Muscle of arm (tissue), 14 donors: ENCODE results near the gene AP3B1. TPM values are rescaled to one million over a fixed set of nuclear protein-coding genes. Genes with fewer than 3 reads are reported as not detected.
A peak's percentile ranks its signal among the peaks of the same experiment; 100 is the strongest.

Experiments
- DNase-seq: peaks from one replicate; pipeline ENCODE4 v3.0.0-alpha.2; 2013
- long read RNA-seq, 11 donors: transcript quantifications; one replicate each; lab custom pipeline, GENCODE V29; 2026
- polyA plus RNA-seq, 12 donors: library from polyadenylated mRNA; unstranded; fragments of 120-200 nt; gene quantifications; one replicate each; pipeline ENCODE4 v1.2.1, GENCODE V29; 2013; ENCODE audit not compliant: insufficient read length in 12 of 12

Gene AP3B1, protein sequence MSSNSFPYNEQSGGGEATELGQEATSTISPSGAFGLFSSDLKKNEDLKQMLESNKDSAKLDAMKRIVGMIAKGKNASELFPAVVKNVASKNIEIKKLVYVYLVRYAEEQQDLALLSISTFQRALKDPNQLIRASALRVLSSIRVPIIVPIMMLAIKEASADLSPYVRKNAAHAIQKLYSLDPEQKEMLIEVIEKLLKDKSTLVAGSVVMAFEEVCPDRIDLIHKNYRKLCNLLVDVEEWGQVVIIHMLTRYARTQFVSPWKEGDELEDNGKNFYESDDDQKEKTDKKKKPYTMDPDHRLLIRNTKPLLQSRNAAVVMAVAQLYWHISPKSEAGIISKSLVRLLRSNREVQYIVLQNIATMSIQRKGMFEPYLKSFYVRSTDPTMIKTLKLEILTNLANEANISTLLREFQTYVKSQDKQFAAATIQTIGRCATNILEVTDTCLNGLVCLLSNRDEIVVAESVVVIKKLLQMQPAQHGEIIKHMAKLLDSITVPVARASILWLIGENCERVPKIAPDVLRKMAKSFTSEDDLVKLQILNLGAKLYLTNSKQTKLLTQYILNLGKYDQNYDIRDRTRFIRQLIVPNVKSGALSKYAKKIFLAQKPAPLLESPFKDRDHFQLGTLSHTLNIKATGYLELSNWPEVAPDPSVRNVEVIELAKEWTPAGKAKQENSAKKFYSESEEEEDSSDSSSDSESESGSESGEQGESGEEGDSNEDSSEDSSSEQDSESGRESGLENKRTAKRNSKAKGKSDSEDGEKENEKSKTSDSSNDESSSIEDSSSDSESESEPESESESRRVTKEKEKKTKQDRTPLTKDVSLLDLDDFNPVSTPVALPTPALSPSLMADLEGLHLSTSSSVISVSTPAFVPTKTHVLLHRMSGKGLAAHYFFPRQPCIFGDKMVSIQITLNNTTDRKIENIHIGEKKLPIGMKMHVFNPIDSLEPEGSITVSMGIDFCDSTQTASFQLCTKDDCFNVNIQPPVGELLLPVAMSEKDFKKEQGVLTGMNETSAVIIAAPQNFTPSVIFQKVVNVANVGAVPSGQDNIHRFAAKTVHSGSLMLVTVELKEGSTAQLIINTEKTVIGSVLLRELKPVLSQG
- 10 to 100 TPM in 11 of 12 donors, not detected in 1; 29.1 to 51.7 (median 42.7) TPM for polyA plus RNA-seq
- long read RNA-seq, donor 1, full-length matches to known transcripts: 3 of 8 reads
- long read RNA-seq, donor 1, partial matches to known transcripts: 5 of 8 reads
- long read RNA-seq, donor 1, other reads (novel, unspliced or antisense): 0 of 8 reads
- long read RNA-seq, donor 2, full-length matches to known transcripts: 2 of 13 reads
- long read RNA-seq, donor 2, partial matches to known transcripts: 11 of 13 reads
- long read RNA-seq, donor 2, other reads (novel, unspliced or antisense): 0 of 13 reads
- long read RNA-seq, donor 3, full-length matches to known transcripts: 2 of 2 reads
- long read RNA-seq, donor 3, partial matches to known transcripts: 0 of 2 reads
- long read RNA-seq, donor 3, other reads (novel, unspliced or antisense): 0 of 2 reads
- long read RNA-seq, donor 4: 0 reads
- long read RNA-seq, donor 5, partial matches to known transcripts: 0 of 1 reads
- long read RNA-seq, donor 5, other reads (novel, unspliced or antisense): 0 of 1 reads
- long read RNA-seq, donor 6, partial matches to known transcripts: 0 of 1 reads
- long read RNA-seq, donor 6, other reads (novel, unspliced or antisense): 0 of 1 reads
- long read RNA-seq, donor 7, full-length matches to known transcripts: 1 of 1 reads
- long read RNA-seq, donor 7, partial matches to known transcripts: 0 of 1 reads
- long read RNA-seq, donor 7, other reads (novel, unspliced or antisense): 0 of 1 reads
- long read RNA-seq, donor 8, full-length matches to known transcripts: 1 of 6 reads
- long read RNA-seq, donor 8, partial matches to known transcripts: 5 of 6 reads
- long read RNA-seq, donor 8, other reads (novel, unspliced or antisense): 0 of 6 reads
- long read RNA-seq, donor 9, full-length matches to known transcripts: 1 of 1 reads
- long read RNA-seq, donor 9, partial matches to known transcripts: 0 of 1 reads
- long read RNA-seq, donor 9, other reads (novel, unspliced or antisense): 0 of 1 reads
- long read RNA-seq, donor 10, full-length matches to known transcripts: 1 of 1 reads
- long read RNA-seq, donor 10, partial matches to known transcripts: 0 of 1 reads
- long read RNA-seq, donor 10, other reads (novel, unspliced or antisense): 0 of 1 reads
- long read RNA-seq, donor 11, partial matches to known transcripts: 0 of 1 reads
- long read RNA-seq, donor 11, other reads (novel, unspliced or antisense): 0 of 1 reads

DNA sequence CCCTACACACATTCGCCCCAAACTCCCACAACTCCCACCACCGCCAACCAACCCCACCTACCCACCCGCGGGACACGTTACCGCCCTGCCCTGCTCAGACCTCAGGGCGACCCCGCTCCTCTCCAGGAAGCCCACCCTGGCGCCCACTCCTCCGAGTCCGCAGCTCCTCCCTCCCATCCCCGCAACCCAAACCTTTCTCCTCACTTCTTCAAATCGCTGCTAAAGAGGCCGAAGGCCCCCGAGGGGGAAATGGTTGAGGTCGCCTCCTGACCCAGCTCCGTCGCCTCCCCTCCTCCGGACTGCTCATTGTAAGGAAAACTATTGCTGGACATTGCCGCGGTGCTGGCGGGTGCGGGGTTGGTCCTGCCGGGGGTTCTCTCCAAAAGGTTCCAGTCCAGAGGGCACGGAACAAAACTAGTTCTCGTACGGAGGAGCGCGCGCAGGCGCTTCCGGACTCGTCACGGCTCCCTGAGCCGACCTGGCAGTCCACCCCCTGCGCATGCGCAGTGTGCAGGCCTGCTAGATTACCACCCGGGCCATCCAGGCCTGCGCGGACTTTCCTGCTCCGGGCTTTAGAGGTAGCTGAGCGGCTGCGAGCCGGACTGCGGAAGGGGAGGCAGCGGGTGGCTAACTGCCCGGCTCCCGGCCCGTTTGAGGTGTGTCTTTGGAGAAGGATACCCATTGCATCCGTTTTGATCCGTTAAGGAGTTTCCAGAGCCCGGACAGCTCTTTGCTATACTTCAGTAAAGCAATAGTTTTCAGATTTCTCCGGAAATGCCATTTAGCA, at the start of gene AP3B1:
Gene AP3B1, minus strand, starts transcription at position 451 of the 787 bp plus-strand sequence. Its CDS starts 119 bp downstream, at position 332.
- peak; percentile 99 for DNase-seq

DNA sequence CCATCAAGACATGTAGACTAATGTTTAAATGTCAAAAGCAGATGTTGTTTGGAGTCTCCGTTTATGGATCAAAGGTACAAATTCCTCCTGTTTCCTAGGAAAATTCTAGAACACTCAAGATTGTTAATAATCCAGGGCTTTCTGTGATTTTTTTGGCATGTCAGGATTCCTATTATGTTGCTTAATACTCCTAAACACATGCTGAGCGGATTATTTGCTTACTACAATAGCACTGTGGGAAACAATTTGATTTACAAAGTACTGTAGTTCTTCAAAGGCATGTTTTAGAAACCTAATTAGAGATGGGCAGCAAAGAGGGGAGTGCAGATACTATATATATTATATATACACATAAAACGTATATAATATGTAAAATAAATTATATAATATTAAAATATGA, 46.9 kb upstream of the AP3B1 start:
- no peak for DNase-seq

DNA sequence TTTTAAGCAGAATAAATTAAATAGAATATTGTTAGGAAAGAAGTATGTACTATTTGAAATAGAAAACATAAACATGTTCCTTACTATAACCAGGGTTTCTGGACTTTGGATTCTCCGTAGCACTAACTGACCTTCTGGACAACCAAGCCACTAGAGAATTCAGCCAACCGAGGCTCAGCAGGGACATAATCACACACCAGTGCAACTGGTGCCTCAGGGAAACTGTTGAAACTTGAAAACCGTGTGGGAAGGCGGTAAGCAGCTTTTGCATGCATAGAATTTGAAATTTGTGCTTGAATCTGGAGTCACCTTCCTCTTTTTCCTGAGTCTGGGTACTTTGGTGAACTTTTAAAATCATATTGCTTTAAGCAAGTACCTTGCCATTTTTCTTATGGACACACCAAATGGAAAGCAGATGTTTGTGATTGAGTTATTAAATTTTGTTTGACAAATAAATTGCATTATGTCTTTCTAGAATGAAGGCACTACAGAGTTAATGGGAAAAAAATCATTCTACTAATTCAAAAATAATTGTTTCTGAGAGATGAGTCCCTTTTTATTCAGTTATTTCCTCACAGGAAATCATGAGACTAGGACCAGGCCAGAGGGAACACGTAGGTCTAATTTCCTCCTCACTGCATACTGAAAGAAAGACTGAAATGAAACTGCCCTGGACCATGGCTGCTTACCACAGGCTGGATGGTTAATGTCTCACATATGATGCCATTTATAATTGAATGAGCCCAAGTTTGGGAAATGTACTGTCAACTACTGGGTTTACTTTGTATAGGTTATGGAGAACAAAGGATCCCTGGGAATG, 45.3 kb upstream of the AP3B1 start:
- no peak for DNase-seq

DNA sequence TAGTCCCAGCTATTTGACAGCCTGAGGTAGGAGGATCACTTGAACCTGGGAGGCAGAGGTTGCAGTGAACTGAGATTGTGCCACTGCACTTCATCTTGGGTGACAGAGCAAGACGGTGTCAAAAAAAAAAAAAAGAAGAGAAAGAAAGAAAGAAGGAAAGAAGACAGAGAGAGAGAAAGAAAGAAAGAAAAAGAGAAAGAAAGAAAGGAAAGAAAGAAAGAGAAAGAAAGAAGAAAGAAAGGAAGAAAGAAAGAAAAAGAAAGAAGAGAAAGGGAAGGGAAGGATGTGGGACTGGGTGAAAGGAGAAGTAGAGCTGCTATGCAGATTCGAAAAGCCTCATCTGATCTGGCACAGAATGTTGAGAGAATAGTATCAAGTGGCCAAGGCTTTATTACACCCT, 42.2 kb upstream of the AP3B1 start:
- no peak for DNase-seq

DNA sequence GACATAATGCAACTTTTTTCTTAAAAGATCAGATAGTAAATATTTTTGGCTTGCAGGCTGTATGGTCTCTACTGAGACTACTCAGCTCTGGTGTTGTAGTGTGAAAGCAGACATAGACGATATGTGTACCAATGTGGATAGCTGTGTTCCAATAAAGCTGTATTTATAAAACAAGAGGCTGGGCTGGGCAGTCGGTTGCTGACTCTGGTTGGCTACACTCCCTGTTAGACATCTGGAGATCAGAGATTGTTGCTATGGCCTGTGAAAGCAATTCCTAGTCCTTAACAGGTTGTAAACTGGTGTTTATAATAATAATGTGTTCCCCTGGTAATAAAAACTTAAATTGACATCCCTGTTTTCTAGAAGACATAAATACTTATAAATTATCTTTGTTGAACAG, 41.5 kb upstream of the AP3B1 start:
- DNase-seq: no peak

DNA sequence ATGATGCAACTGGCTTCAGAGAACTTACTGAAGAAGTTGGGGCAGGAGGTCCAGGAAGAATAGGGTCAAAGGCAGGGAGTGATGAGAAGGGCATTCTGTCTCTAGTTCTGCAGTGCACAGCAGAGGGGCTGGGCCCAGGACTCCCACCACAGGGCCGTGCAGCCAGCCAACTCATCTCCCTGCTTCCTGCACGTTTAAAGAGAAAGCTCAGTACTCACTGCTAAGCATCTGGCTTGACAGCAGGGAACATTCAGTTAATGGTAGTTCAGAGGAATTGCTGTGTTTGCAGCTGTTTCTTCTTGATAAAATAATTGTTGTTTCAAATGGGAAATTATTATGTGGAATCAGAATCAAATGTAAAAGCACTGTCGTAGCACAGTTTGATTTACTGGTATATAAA, 40.3 kb upstream of the AP3B1 start:
- no peak for DNase-seq

DNA sequence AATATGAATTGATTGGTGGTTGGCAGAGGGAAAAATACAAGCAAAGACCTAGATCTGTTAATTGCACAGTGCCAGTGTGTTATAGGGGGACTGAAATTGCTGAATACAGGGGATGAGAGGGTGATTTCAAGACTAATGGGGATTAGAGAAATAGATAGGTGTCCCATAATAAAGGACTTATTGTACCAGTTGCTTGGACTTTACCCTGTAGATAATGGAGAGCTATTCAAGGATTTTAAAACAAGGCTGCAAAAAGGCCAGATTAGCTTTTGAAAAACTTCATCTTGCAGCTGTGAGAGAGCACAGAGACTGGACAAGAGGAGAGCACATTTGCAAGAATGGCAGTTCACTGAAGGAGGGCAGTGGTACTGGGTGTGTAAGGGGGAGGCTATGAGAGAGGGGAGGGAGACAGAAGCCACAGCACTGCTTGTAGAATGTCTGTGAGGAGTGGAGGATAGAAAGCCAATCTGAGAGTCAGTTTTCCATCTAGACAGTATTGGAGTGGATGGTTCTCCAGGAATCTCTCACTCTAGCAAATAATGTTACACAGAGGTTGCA, 37.1 kb upstream of the AP3B1 start:
- DNase-seq: no peak

DNA sequence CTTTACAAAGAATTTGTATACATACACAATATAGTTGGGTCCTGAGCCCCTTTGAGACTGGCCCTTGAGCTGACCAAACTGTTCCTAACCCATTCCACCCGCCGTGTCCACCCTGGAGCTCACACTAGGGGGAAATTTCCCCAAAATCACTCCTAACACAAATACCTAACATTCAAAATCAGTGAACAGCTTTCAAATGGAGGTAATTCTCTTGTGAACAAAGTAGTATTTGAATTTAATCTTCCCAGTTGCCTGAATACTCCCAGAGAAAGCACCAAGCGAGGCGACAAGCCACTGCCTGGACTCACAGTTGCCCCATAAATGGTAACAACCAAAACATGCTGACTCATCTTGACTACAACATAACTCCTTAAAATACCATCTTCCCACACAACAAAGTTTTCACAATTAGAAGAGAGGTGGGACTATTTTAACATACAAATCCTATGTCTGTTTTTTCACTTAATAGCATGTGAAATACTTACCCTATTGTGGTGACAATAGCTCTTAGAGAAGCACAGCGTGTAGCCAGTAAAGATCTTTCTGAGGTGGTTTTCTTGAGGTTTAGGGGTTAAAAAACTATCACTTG, 34.2 kb upstream of the AP3B1 start:
- no peak for DNase-seq

DNA sequence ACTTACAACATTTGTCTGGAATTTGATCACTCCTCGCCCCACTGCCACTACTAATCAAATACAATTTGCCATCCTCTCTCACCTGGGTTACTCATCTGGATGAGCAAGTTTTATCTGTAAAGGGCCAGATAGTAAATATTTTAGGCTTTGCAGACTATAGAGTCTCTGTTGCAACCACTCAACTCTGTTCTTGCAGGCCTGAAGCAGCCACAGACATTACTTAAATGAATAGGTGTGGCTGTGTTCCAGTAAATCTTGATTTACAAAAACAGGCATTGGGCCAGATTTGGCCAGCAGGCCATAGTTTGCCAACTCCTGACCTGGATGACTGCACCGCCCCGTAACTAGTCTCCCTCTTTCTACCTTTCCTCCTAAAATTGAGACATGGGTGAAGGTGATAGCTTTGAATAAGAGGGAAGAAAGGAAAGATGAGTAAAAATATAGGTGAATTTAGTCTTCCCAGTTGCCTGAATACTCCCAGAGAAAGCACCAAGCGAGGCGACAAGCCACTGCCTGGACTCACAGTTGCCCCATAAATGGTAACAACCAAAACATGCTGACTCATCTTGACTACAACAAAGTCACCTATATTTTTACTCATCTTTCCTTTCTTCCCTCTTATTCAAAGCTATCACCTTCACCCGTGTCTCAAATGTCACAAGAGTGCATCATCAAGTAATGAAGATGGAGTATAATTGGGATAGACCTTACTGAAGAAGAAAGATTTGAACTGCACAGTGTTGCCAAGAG, 33.4 kb upstream of the AP3B1 start:
- no peak for DNase-seq

DNA sequence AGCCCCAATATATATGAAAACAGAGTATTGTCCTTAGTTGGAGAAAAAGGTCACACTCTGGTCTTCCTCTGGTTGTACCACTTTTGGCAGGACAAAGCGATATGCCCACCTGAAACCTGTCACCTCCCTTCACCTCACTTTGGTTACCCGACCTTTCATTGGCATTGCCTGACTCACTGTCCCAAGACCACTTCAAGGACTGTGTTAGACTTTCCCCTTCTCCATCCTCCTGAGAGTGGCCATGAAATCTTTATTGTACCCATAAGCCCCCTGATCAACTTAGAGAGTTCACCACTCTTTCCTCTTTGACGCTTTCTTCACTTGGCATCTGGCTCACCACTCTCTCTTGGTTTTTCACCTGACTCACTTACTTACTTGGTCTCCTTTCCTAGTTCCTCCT, 32.4 kb upstream of the AP3B1 start:
- DNase-seq: no peak

DNA sequence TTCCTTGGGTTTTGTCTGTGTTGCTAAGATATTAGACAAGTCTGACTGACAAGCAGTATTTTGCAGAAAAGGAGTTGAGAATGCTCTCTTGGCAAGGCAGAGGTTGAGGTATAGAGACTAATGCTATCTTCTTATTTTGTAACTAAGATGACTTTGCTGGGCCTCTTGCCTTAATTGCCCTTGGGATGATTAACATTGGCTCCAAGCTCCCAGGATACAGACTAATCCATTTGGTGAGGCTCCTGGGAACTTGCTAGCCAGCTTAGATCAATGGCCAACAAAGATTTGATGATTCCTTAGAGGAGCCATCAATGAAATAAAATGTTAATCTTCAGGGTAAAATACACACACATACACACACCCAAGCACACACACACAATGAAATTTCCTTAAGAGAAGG, 28.7 kb upstream of the AP3B1 start:
- DNase-seq: no peak

DNA sequence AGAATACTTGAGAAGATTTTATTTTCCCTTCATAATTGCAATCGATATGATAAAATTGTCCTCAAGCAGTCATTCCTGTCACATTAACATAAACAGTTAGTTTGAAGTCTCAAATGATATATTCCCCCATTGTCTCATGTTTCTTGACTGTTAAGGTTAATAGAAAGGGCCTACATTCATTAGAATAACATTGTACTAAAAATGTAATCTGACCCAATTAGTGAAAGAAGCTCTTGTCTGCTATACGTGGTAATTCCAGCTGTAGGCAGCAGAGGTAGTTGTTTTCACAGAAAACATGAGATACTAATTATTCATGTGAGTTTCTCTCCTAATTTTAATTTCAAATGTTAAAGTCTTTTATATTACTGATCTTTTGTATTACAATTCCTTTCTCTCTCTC, 25.9 kb upstream of the AP3B1 start:
- DNase-seq: peak; percentile 14

DNA sequence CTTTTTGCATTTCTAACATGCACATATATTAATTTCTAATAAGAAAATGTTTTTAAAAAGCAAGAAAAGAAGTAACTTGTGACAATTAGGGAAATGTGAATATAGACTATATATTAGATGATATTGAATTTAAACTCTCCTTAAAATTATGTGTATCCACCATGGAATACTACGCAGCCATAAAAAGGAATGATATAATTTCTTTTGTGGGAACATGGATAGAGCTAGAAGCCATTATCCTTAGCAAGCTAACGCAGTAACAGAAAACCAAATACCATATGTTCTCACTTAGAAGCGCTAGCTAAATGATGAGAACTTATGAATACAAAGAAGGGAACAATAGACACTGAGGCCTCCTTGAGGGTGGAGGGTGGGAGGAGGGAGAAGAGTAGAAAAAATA, 23.8 kb upstream of the AP3B1 start:
- no peak for DNase-seq

DNA sequence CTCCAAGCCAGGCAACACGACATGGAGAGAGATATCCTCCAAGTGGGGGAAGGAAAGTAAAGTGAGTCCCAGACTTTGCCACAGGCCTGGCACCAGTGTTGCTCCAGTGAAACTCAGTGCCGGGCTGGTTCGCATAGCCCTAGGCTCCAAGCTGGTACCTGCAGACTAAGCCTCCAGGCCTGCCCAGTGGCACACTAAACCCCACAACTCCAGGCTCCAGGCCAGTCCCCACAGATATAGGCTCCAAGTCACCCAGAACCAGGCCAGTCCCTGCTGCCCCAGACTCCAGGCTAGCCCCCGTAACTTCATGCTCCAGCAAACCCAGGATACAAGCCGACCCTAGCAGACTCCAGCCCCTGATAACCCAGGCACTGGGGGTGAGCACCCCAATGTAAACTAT, 23.0 kb upstream of the AP3B1 start:
- no peak for DNase-seq

DNA sequence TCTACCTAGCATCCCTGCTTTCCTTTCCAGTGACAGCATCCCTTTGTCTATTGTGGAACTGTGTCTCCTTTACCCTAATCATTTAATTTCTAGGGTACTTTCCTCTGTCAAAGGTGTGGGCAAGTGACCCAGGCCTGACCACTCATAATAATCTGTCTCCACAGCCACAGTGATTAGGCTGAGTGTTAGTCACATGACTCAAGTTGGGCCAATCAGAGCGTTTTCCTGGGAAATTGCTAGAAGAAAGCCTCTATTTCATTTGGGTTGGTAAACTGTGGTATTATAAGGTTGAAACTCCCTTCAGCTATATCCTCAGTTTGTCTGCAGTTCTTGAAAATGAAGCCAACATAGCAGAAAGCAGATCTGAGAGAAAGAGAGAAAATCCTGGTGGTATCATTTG, 14.2 kb upstream of the AP3B1 start:
- DNase-seq: no peak

DNA sequence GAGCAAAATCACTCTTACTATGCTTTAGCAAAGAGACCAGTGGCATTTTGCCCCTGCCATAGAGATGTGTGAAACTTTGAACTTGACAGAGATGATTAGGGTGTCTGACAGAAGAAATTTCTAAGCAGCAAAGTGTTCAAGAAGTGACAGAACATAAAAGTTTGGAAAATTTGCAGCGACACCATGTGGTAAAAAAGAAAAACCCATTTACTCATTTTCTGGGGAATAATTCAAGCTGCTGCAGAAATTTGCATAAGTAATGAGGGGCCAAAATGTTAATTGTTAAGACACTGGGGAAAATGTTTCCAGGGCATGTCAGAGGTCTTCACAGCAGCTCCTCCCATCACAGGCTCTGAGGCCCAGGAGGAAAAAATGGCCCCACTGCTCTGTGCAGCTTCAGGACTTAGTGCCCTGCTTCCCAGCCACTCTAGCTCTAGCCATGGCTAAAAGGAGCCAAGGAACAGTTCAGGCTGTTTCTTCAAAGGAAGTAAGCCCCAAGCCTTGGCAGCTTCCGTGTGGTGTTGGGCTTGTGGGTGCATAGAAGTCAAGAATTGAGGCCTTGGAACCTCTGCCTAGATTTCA, 6.1 kb upstream of the AP3B1 start:
- peak; percentile 15 for DNase-seq
